HepG2 (cell line): ENCODE data around the gene KLHL35.

Experiments
- EP300 ChIP-seq, 3 experiments: sonication (generic) in 1 of 3; formaldehyde crosslinking in 1 of 3; IDR thresholded peaks; 2 replicates each; pipeline versions ENCODE4 v1.5.1 to v1.6.1; 2011 to 2020; ENCODE audit warnings: low read depth in 2 of 3, low read length in 2 of 3, borderline replicate concordance in 1 of 3, improper control_type of control experiment in 1 of 3, mild to moderate bottlenecking in 1 of 3, missing genetic modification reagents in 1 of 3, moderate library complexity in 1 of 3
- FOXK1 ChIP-seq: sonication (generic); formaldehyde crosslinking; IDR thresholded peaks from 2 replicates; pipeline ENCODE4 v1.4.0; 2020; ENCODE audit warnings: low read depth, missing genetic modification reagents, borderline replicate concordance
- IRX3 ChIP-seq: sonication (generic); formaldehyde crosslinking; IDR thresholded peaks from 2 replicates; pipeline ENCODE4 v1.8.1; 2023; ENCODE audit warnings: mild to moderate bottlenecking, low read depth, missing genetic modification reagents, borderline replicate concordance
- MAFF ChIP-seq: IDR thresholded peaks from 2 replicates; pipeline ENCODE4 v1.6.1; 2011; ENCODE audit warnings: low read depth, low read length, improper control_type of control experiment
- POLR2A ChIP-seq, 2 experiments: IDR thresholded peaks; 2 replicates each; pipeline ENCODE4 v1.6.1; 2011; ENCODE audit warnings: low read depth in 2 of 2, low read length in 2 of 2, mild to moderate bottlenecking in 1 of 2, moderate library complexity in 1 of 2; ENCODE audit not compliant: insufficient read depth in 1 of 2
- RFX5 ChIP-seq: IDR thresholded peaks from 2 replicates; pipeline ENCODE4 v1.6.1; 2011; ENCODE audit warnings: low read depth, low read length, improper control_type of control experiment
- SRSF1 ChIP-seq: fragments of 200-400 bp; formaldehyde crosslinking; optimal IDR thresholded peaks from 2 replicates; pipeline ENCODE3; 2017; ENCODE audit warnings: mild to moderate bottlenecking, low read depth, low read length, moderate library complexity
- ZNF121 ChIP-seq: sonication (generic); formaldehyde crosslinking; IDR thresholded peaks from 2 replicates; pipeline ENCODE4 v1.5.0; 2020; ENCODE audit warnings: mild to moderate bottlenecking, missing genetic modification reagents
- TF ChIP-seq, protein P1 (sequence below): sonication (generic); formaldehyde crosslinking; IDR thresholded peaks from 2 replicates; pipeline ENCODE4 v1.4.0; 2020; ENCODE audit warnings: missing genetic modification reagents

DNA sequence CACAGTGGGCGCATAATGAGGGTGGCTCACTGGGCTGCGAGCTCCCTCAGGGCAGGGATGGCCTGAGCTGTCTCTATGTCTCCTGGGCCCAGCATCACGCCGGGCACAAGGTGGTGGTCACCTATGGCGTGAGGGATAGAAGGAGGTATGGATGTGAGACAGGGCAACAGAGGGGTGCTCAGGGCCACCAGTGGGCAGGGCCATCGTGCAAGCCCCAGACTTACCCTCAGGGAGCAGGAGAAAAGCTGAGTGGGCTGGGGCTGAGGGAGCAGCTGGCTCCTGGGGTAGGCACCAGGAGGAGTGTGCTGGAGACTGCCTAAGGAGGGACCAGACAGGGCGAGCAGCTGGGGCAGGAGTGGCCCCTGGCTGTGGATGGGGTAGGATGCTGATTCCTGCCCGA is 34.3 kb upstream of the KLHL35 start:
- TF ChIP-seq FOXK1 (CRISPR knock-in tag) (no peak), SRSF1 (no peak), IRX3 (CRISPR knock-in tag) (no peak), RFX5 (no peak), MAFF (no peak), EP300 (IDR thresholded peaks at IDR 0.05; ENCODE audit: low read depth in 2 of 2, low read length in 2 of 2) (no peak), EP300 (CRISPR knock-in tag; IDR thresholded peaks at IDR 0.05; ENCODE audit: borderline replicate concordance) (no peak), POLR2A (IDR thresholded peaks at IDR 0.05; ENCODE audit: insufficient read depth in 1 of 2, low read depth in 2 of 2, low read length in 2 of 2) (no peak), ZNF121 (CRISPR knock-in tag) (no peak)
- TF ChIP-seq, protein P1, sequence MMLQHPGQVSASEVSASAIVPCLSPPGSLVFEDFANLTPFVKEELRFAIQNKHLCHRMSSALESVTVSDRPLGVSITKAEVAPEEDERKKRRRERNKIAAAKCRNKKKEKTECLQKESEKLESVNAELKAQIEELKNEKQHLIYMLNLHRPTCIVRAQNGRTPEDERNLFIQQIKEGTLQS (CRISPR knock-in tag) = no peak
